GM21390 (cell line): ENCODE measurements around the gene CWC25.
A peak's percentile ranks its signal among the peaks of the same experiment; 100 is the strongest.
"Not testable (repeated sequence)": the region's sequence is repeated elsewhere in the genome, so short reads cannot be mapped to it uniquely, and the experiment has no call there.

Source experiments
- ATAC-seq: cut with Tn5 transposase; IDR thresholded peaks from one replicate; pipeline ENCODE4 v1.9.1; 2021; ENCODE audit not compliant: unreplicated experiment

The CWC25 gene

GRCh38 chr17:38790148-38790707 lies 34.9 kb downstream of the CWC25 start:
- not testable (repeated sequence) for ATAC-seq

- no peak for ATAC-seq
Observed at GRCh38 chr17:38789185-38789584, 35.9 kb downstream of the CWC25 start.

- not testable (repeated sequence) for ATAC-seq
Observed at GRCh38 chr17:38787999-38788398, 37.1 kb downstream of the CWC25 start.

- ATAC-seq, result no peak
Observed at GRCh38 chr17:38786372-38786771, 38.7 kb downstream of the CWC25 start.

GRCh38 chr17:38783227-38783626 lies 41.9 kb downstream of the CWC25 start:
- ATAC-seq, result no peak

GRCh38 chr17:38779965-38780752 lies 45.0 kb downstream of the CWC25 start:
- ATAC-seq, result no peak

GRCh38 chr17:38777641-38778250 lies 47.4 kb downstream of the CWC25 start:
- ATAC-seq, result no peak

- ATAC-seq, result no peak
Observed at GRCh38 chr17:38773258-38773657, 51.9 kb downstream of the CWC25 start.

GRCh38 chr17:38768417-38768816 lies 56.7 kb downstream of the CWC25 start:
- no peak for ATAC-seq

GRCh38 chr17:38766341-38766740 lies 58.8 kb downstream of the CWC25 start:
- no peak for ATAC-seq

- ATAC-seq, result no peak
Observed at GRCh38 chr17:38762231-38762630, 62.9 kb downstream of the CWC25 start.

- ATAC-seq, result no peak
Observed at GRCh38 chr17:38761612-38762011, 63.5 kb downstream of the CWC25 start.

GRCh38 chr17:38753071-38753506 lies 72.0 kb downstream of the CWC25 start:
- ATAC-seq, result no peak

GRCh38 chr17:38752308-38753070 lies 72.6 kb downstream of the CWC25 start, which contains the start of gene PSMB3:
Gene PSMB3 (plus strand): TSS chr17:38752741. CDS start chr17:38752827, 86 bp downstream.
- ATAC-seq, result peak; percentile 75

GRCh38 chr17:38751808-38752307 lies 73.3 kb downstream of the CWC25 start:
- peak; percentile 12 for ATAC-seq

- ATAC-seq, result no peak
Observed at GRCh38 chr17:38751144-38751807, 73.8 kb downstream of the CWC25 start.
